Hepatocyte (in vitro differentiated cells): ENCODE data around the gene CMTM7.

Experiments
- EZH2phosphoT487 ChIP-seq: fragments of 200-600 bp; sonication (generic); IDR thresholded peaks from one replicate; pipeline ENCODE4 v1.6.1; 2018; ENCODE audit warnings: antibody characterized with exemption, mild to moderate bottlenecking, low read depth, moderate library complexity; ENCODE audit not compliant: unreplicated experiment, severe bottlenecking
- TF ChIP-seq, protein P1 (sequence below): fragments of 200-600 bp; sonication (generic); IDR thresholded peaks from 2 replicates; pipeline ENCODE4 v1.5.1; 2016; ENCODE audit warnings: antibody characterized with exemption, mild to moderate bottlenecking; ENCODE audit not compliant: poor library complexity

DNA sequence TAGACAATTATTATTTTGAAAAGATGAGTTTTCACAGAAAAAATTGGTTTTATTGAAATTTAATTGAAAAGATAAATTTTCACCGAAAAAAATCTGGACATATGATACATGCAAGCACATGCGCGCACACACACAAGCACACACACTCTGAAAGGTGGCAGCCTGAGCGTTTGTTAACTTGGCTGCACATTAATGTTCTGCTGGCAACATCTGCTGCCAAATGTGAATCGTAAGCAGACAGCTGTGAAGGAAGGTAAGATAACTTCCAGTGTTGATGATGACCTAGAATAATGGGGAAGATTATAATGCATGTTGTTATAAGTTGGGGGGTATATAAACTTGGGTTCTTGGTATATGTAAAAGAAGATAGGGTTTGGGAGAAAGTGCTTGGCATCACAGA, 18.4 kb upstream of the CMTM7 start:
- TF ChIP-seq EZH2phosphoT487, result no peak
- TF ChIP-seq, protein P1, sequence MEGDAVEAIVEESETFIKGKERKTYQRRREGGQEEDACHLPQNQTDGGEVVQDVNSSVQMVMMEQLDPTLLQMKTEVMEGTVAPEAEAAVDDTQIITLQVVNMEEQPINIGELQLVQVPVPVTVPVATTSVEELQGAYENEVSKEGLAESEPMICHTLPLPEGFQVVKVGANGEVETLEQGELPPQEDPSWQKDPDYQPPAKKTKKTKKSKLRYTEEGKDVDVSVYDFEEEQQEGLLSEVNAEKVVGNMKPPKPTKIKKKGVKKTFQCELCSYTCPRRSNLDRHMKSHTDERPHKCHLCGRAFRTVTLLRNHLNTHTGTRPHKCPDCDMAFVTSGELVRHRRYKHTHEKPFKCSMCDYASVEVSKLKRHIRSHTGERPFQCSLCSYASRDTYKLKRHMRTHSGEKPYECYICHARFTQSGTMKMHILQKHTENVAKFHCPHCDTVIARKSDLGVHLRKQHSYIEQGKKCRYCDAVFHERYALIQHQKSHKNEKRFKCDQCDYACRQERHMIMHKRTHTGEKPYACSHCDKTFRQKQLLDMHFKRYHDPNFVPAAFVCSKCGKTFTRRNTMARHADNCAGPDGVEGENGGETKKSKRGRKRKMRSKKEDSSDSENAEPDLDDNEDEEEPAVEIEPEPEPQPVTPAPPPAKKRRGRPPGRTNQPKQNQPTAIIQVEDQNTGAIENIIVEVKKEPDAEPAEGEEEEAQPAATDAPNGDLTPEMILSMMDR, result no peak
